GM12874 (cell line): ENCODE measurements around the gene LRIT1.

ENCODE experiments used
- CTCF ChIP-seq: IDR thresholded peaks from 2 replicates; pipeline ENCODE4 v1.5.1; 2011; ENCODE audit warnings: low read depth, mild to moderate bottlenecking, control low read depth, low read length, moderate library complexity; ENCODE audit not compliant: insufficient read depth

The LRIT1 gene

GRCh38 chr10:84185526-84186175 is 55.7 kb downstream of the LRIT1 start:
- no peak for TF ChIP-seq CTCF

GRCh38 chr10:84184517-84184916 is 56.8 kb downstream of the LRIT1 start:
- no peak for TF ChIP-seq CTCF

GRCh38 chr10:84181631-84182030 is 59.7 kb downstream of the LRIT1 start:
- TF ChIP-seq CTCF = no peak
